ENCODE data around the gene UPF2. TPM values are rescaled to one million over a fixed set of nuclear protein-coding genes. Genes with fewer than 3 reads are reported as not detected.
"Not testable (repeated sequence)": the region's sequence is repeated elsewhere in the genome, so short reads cannot be mapped to it uniquely, and the experiment has no call there.

UPF2 gene
- total RNA-seq, 4 donors from 2014 or later = 22.8 to 36.3 (median 26.6) TPM

GRCh38 chr10:11894381-11895107, 148.1 kb downstream of the UPF2 start:
- intact Hi-C loops (cut with DNase I) = no loop called here
- WGBS, 2 donors = 86 to 90% methylated on average over 35 to 38 of the region's 47 CpGs
- Histone ChIP-seq H3K4me3 (replicated peaks in 1 of 3) (no peak overlapping the region), H3K4me1 (peaks cover 22 to 30% of the 10 kb centered on the region in 2 donors), H3K9me3 (no peaks in the 10 kb centered on the region), H3K27me3 (no peaks in the 10 kb centered on the region), H3K36me3 (no peaks in the 10 kb centered on the region), H3K27ac (peak overlapping the region in 1 of 3 donors; percentile 68)
- DNase-seq = no peak
- no peak for TF ChIP-seq POLR2A (IDR thresholded peaks at IDR 0.05)
- TF ChIP-seq CTCF (IDR thresholded peaks at IDR 0.05) = no peak

GRCh38 chr10:11893749-11894278, 148.8 kb downstream of the UPF2 start:
- Histone ChIP-seq H3K27ac (peak overlapping the region; percentile 68 to 91 (median 80)), H3K4me1 (peaks cover 20 to 26% of the 10 kb centered on the region in 2 donors), H3K36me3 (no peaks in the 10 kb centered on the region), H3K27me3 (no peaks in the 10 kb centered on the region), H3K4me3 (replicated peaks in 1 of 3) (no peak overlapping the region), H3K9me3 (no peaks in the 10 kb centered on the region)
- 95 to 96% methylated on average over 12 to 19 of the region's 22 CpGs for WGBS, 2 donors
- intact Hi-C loops (cut with DNase I) = no loop called here
- TF ChIP-seq CTCF (IDR thresholded peaks at IDR 0.05) (no peak), POLR2A (IDR thresholded peaks at IDR 0.05) (no peak)
- DNase-seq = no peak

GRCh38 chr10:11891776-11892486, 150.7 kb downstream of the UPF2 start:
- TF ChIP-seq CTCF (IDR thresholded peaks at IDR 0.05) (no peak), POLR2A (IDR thresholded peaks at IDR 0.05) (no peak)
- 96 to 97% methylated on average over 22 of the region's 22 CpGs for WGBS, 2 donors
- Histone ChIP-seq H3K27ac (peak overlapping the region; percentile 48 to 75 (median 68)), H3K36me3 (no peaks in the 10 kb centered on the region), H3K4me3 (replicated peaks in 1 of 3) (no peak overlapping the region), H3K27me3 (no peaks in the 10 kb centered on the region), H3K4me1 (peaks cover 12 to 20% of the 10 kb centered on the region in 2 donors), H3K9me3 (no peaks in the 10 kb centered on the region)
- DNase-seq = no peak
- intact Hi-C loops (cut with DNase I) = no loop called here

GRCh38 chr10:11889263-11889662, 153.3 kb downstream of the UPF2 start:
- H3K36me3 ChIP-seq; intact Hi-C loops (cut with DNase I); H3K4me3 ChIP-seq (replicated peaks in 1 of 3); H3K9me3 ChIP-seq; H3K27me3 ChIP-seq; H3K27ac ChIP-seq; DNase-seq: not testable (repeated sequence)
- peaks cover 24 to 35% of the 10 kb centered on the region in 2 donors for H3K4me1 ChIP-seq
- 86 to 90% methylated on average over 8 of the region's 8 CpGs for WGBS, 2 donors

- Histone ChIP-seq H3K27me3 (no peaks in the 10 kb centered on the region), H3K4me1 (peaks cover 23 to 29% of the 10 kb centered on the region in 2 donors), H3K4me3 (replicated peaks in 1 of 3) (no peak overlapping the region), H3K27ac (peak overlapping the region in 2 of 3 donors; percentile 35 to 39), H3K9me3 (no peaks in the 10 kb centered on the region), H3K36me3 (no peaks in the 10 kb centered on the region)
- DNase-seq = no peak
- intact Hi-C loops (cut with DNase I) = no loop called here
- 92 to 93% methylated on average over 15 to 16 of the region's 16 CpGs for WGBS, 2 donors
- no peak for TF ChIP-seq CTCF (IDR thresholded peaks at IDR 0.05)
- TF ChIP-seq POLR2A (IDR thresholded peaks at IDR 0.05) = no peak
Measured at GRCh38 chr10:11887381-11888227, 155.0 kb downstream of the UPF2 start.

Measured in thyroid gland (tissue), 4 donors.